Gastrocnemius medialis (tissue), 4 donors: ENCODE measurements around the gene ZC3H4. TPM values are rescaled to one million over a fixed set of nuclear protein-coding genes. Genes with fewer than 3 reads are reported as not detected.

ENCODE experiments used
- ATAC-seq, 2 donors: fragments of 150-250 bp; one replicate each; pipeline ENCODE4 v1.9.1; 2016
- DNase-seq, 2 donors: peaks; one replicate each; pipeline ENCODE4 v3.0.0-alpha.2; 2019
- H3K27ac ChIP-seq, 4 donors: fragments of 200-600 bp; sonication (generic); 1 replicate in 1 of 4; 2 replicates in 3 of 4; pipeline ENCODE4 v1.5.1; 2016 to 2018; ENCODE audit warnings: mild to moderate bottlenecking in 2 of 4, moderate library complexity in 1 of 4
- H3K27me3 ChIP-seq, 3 donors: fragments of 200-600 bp; sonication (generic) in 2 of 3; 1 replicate in 1 of 3; 2 replicates in 2 of 3; pipeline versions ENCODE4 v1.5.1 to v1.6.0; 2016 to 2019; ENCODE audit warnings: mild to moderate bottlenecking in 1 of 3, moderate library complexity in 1 of 3
- H3K36me3 ChIP-seq, 2 donors: fragments of 200-600 bp; sonication (generic) in 1 of 2; one replicate each; pipeline ENCODE4 v1.5.1; 2017 to 2018
- H3K4me1 ChIP-seq, 2 donors: fragments of 200-600 bp; sonication (generic) in 1 of 2; one replicate each; pipeline ENCODE4 v1.5.1; 2016 to 2017; ENCODE audit warnings: mild to moderate bottlenecking in 2 of 2
- H3K4me3 ChIP-seq, 4 donors: fragments of 200-600 bp; sonication (generic) in 3 of 4; 1 replicate in 1 of 4; 2 replicates in 3 of 4; pipeline ENCODE4 v1.5.1; 2016 to 2019; ENCODE audit warnings: mild to moderate bottlenecking in 2 of 4
- H3K9me3 ChIP-seq, 3 donors: fragments of 200-600 bp; sonication (generic) in 2 of 3; 1 replicate in 1 of 3; 2 replicates in 2 of 3; pipeline ENCODE4 v1.5.1; 2016 to 2019
- POLR2A ChIP-seq, 2 donors: fragments of 450-650 bp; IDR thresholded peaks; one replicate each; pipeline ENCODE4 v1.6.1; 2017; ENCODE audit warnings: antibody characterized with exemption in 2 of 2, mild to moderate bottlenecking in 2 of 2, moderate library complexity in 2 of 2
- in situ Hi-C, 4 donors: fragments of 200-750 bp; cut with MboI; loops; one replicate each; pipeline versions ENCODE4 v1.15.0 to v1.8.0; 2017; ENCODE audit warnings: low sequenced_read_pairs in 4 of 4
- intact Hi-C: fragments of 100-400 bp; cut with DNase I; formaldehyde crosslinking; loops from one replicate; pipeline ENCODE4 v1.15.1; 2023; ENCODE audit warnings: low total_unique reads
- total RNA-seq, 4 donors: library from RNA; depleted of rRNA; stranded (reverse); fragments of >200 nt; gene quantifications; one replicate each; pipeline versions ENCODE4 v1.1.0 to v1.2.3, GENCODE V29; 2016
- TF ChIP-seq, protein P1 (sequence below), 5 experiments: fragments of 450-650 bp in 3 of 5; fragments of 200-600 bp in 2 of 5; sonication (generic) in 2 of 5; IDR thresholded peaks in 4 of 5; conservative IDR thresholded peaks in 1 of 5; 1 replicate in 4 of 5; 2 replicates in 1 of 5; pipeline ENCODE4 v1.5.1; 2016 to 2019; ENCODE audit warnings: antibody characterized with exemption in 5 of 5, mild to moderate bottlenecking in 3 of 5, moderate library complexity in 3 of 5

ZC3H4 gene
- total RNA-seq, 4 donors from 2014 or later, result 16.2 to 31.7 (median 22.8) TPM

DNA sequence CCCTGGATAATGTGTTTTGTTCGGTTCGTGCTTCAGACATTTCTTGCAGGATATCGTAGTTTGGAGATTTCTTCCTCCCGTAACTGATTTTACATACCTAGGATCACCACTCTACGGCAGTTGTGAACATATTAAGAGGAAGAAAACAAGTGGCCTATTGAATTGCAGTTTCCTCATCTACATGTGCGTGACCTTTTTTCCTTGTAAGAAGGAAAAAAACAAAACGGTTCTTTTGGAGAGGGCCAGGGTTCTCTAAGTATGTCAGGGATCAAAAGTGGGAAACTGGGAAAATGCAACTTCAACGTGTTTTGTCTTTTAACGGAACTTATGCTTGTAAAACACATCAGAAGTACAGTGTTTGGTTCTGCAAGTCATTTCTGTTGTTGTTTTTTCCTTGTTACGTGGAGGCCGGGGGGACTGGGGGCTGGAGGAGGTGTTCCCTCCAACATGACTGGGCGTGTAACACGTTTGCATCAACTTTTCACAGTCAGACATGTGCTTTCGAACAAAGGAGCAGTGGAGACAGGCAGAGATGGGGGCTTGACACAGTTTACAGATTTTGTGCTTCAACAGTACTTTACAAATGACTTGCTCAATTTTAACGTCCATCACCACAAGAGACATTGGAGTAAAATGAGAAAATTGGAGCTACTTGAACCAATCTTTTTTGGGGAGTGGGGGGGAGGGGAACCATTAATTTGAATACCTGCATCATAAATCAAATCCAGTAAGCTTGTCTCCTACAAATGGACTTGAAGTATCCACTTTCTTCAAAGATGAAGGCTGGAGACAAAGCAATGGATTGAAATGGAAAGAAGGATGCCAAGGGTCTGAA is 3.8 kb downstream of the ZC3H4 start:
- Histone ChIP-seq H3K27me3 (no peaks in the 10 kb centered on the region), H3K27ac (peak overlapping the region; percentile 96 to 100 (median 99)), H3K4me1 (peaks cover 59 to 63% of the 10 kb centered on the region in 2 donors), H3K4me3 (peak overlapping the region; percentile 87 to 100 (median 98)), H3K36me3 (no peaks in the 10 kb centered on the region), H3K9me3 (no peaks in the 10 kb centered on the region)
- intact Hi-C loops (loop anchor here (5.0 kb wide), 2 partner anchors 1522 to 1963 kb away; partner anchors contain the start of gene KCNA7), in situ Hi-C loops (loop anchor here in 1 of 4 donors (10.0 kb wide), 1 partner anchor 255 kb away; the partner anchor contains the start of gene AP2S1)
- no peak for DNase-seq
- peak in 1 of 2 donors; percentile 9 for TF ChIP-seq POLR2A (IDR thresholded peaks at IDR 0.05)
- TF ChIP-seq, protein P1, sequence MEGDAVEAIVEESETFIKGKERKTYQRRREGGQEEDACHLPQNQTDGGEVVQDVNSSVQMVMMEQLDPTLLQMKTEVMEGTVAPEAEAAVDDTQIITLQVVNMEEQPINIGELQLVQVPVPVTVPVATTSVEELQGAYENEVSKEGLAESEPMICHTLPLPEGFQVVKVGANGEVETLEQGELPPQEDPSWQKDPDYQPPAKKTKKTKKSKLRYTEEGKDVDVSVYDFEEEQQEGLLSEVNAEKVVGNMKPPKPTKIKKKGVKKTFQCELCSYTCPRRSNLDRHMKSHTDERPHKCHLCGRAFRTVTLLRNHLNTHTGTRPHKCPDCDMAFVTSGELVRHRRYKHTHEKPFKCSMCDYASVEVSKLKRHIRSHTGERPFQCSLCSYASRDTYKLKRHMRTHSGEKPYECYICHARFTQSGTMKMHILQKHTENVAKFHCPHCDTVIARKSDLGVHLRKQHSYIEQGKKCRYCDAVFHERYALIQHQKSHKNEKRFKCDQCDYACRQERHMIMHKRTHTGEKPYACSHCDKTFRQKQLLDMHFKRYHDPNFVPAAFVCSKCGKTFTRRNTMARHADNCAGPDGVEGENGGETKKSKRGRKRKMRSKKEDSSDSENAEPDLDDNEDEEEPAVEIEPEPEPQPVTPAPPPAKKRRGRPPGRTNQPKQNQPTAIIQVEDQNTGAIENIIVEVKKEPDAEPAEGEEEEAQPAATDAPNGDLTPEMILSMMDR (IDR thresholded peaks at IDR 0.05 in 4 of 5, conservative IDR thresholded peaks at IDR 0.05 in 1 of 5), result no peak
- ATAC-seq, result no peak

DNA sequence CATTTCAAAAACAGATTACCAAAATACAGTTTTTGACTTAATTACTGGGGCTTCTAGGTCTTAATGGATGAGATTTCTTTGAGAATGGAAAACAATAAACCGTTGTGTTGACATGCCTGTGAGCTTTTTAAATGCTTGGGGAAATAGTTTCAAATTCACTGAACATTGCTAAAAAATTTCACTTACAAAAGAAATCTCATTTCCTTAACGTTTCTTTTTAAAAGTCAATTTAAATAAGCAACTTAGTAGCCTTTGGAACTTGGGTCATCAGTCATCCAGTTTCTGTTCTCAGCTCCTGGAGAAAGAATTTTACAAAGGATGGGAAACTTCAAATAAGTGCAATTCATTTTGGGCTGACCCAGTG is 4.4 kb downstream of the ZC3H4 start:
- peak overlapping the region; percentile 96 to 100 (median 99) for H3K27ac ChIP-seq
- peak overlapping the region in 1 of 4 donors; percentile 1 for H3K4me3 ChIP-seq
- H3K4me1 ChIP-seq, result peaks cover 64 to 69% of the 10 kb centered on the region in 2 donors
- H3K9me3 ChIP-seq, result no peaks in the 10 kb centered on the region
- TF ChIP-seq, protein P1 (IDR thresholded peaks at IDR 0.05 in 4 of 5, conservative IDR thresholded peaks at IDR 0.05 in 1 of 5), result no peak
- TF ChIP-seq POLR2A (IDR thresholded peaks at IDR 0.05), result no peak
- intact Hi-C loops (no loop called here), in situ Hi-C loops (no loop called here)
- H3K27me3 ChIP-seq, result no peaks in the 10 kb centered on the region
- no peaks in the 10 kb centered on the region for H3K36me3 ChIP-seq
- no peak for DNase-seq
- ATAC-seq, result no peak

DNA sequence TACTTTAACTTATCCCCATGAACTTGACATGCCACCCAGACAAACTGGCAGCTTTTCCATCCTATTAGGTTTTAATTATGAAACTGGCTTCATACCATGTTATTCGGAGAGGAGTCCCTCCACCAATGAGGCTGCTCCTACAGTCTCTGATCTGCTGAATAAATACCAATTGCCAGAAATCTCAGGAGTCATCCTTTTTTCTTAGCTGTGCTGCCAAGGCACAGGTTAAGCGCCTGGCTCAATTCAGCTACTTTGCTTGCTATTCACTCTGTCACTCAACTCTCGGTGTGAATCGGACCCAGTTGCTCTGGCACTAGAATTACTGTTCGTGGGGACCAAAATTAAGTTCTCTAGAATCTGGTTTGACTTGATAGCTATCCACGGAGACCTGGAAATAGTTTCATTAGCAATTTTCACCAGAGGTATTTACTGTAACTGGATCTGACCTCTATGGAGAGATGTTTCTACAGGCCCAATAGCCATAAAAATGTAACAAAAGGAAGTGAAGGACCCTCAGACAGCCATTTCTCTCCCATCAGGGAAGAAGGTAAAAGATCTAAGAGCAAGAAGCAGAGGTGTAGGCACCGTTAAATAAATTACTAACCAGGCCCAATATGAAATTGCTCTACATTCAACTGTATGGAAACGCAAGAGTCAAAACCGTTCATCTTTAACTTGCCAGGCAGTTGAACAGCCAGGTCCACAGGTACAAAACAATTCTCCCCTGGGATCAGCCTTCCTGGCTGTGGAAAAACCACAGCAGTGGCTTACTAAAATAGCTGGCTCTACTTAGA is 5.4 kb downstream of the ZC3H4 start:
- DNase-seq (no peak), ATAC-seq (no peak)
- no peaks in the 10 kb centered on the region for H3K36me3 ChIP-seq
- H3K27me3 ChIP-seq, result no peaks in the 10 kb centered on the region
- no peak for TF ChIP-seq POLR2A (IDR thresholded peaks at IDR 0.05)
- TF ChIP-seq, protein P1 (IDR thresholded peaks at IDR 0.05 in 4 of 5, conservative IDR thresholded peaks at IDR 0.05 in 1 of 5), result no peak
- peaks cover 69 to 71% of the 10 kb centered on the region in 2 donors for H3K4me1 ChIP-seq
- in situ Hi-C loops, result no loop called here
- peak overlapping the region; percentile 96 to 100 (median 99) for H3K27ac ChIP-seq
- no peaks in the 10 kb centered on the region for H3K9me3 ChIP-seq
- H3K4me3 ChIP-seq, result no peak overlapping the region
- intact Hi-C loops, result no loop called here

DNA sequence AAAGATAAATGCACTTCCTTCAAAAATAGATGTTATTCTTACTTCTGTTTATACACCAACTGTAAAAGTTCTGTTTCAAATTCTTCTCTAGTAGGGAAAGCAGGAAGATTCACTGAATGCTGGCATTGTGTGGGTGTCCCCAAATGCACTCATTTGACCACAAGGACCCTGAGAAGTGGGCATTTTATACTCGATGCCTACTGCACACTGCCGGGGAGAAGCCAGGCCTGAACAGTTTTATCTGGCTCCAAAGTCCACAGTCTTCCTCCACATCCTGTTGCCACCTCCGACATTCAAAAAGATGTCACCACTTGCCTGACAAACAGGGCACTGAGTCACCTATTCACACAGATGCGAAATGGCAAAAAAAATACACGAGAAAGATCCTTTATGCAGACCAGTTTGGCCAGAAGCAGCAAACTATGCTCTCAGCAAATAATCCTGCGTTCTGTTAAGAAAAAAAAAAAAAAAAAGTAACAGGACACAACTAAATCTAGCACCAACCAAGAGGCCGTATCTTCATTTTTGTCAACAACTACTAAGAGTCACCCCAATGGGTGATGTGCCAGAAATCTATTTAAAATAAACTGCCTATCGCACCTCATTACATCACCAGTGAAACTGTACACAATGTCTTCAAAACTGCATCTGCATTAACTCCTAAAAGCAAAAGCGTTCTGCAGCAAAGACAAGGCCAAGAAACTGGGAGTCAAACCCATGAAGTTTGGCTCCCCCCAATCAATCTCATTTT is 6.2 kb downstream of the ZC3H4 start:
- H3K27ac ChIP-seq, result peak overlapping the region; percentile 96 to 100 (median 99)
- in situ Hi-C loops (no loop called here), intact Hi-C loops (no loop called here)
- H3K4me3 ChIP-seq, result no peak overlapping the region
- peaks cover 77 to 79% of the 10 kb centered on the region in 2 donors for H3K4me1 ChIP-seq
- H3K9me3 ChIP-seq, result no peaks in the 10 kb centered on the region
- DNase-seq (no peak), ATAC-seq (no peak)
- TF ChIP-seq POLR2A (IDR thresholded peaks at IDR 0.05), result no peak
- TF ChIP-seq, protein P1 (IDR thresholded peaks at IDR 0.05 in 4 of 5, conservative IDR thresholded peaks at IDR 0.05 in 1 of 5), result no peak
- no peaks in the 10 kb centered on the region for H3K36me3 ChIP-seq
- no peaks in the 10 kb centered on the region for H3K27me3 ChIP-seq
